Thoracic aorta (tissue), 2 donors: ENCODE data around the gene TNKS2. TPM values are rescaled to one million over a fixed set of nuclear protein-coding genes. Genes with fewer than 3 reads are reported as not detected.
A peak's percentile ranks its signal among the peaks of the same experiment; 100 is the strongest.

Experiments used
- ATAC-seq: fragments of 150-250 bp; one replicate; pipeline ENCODE4 v1.8.0; 2017; ENCODE audit warnings: low read depth; ENCODE audit not compliant: insufficient number of reproducible peaks, low FRiP score
- DNase-seq: peaks from one replicate; pipeline ENCODE4 v3.0.0-alpha.2; 2020; ENCODE audit warnings: low spot score
- H3K27ac ChIP-seq, 2 donors: fragments of 200-600 bp; sonication (generic); 1 replicate in 1 of 2; 2 replicates in 1 of 2; pipeline ENCODE4 v1.5.1; 2016; ENCODE audit warnings: mild to moderate bottlenecking in 2 of 2, moderate library complexity in 2 of 2
- H3K27me3 ChIP-seq: fragments of 200-600 bp; sonication (generic); replicated peaks from 2 replicates; pipeline ENCODE4 v1.6.0; 2016; ENCODE audit warnings: mild to moderate bottlenecking; ENCODE audit not compliant: insufficient read depth
- H3K36me3 ChIP-seq: fragments of 200-600 bp; sonication (generic); one replicate; pipeline ENCODE4 v1.5.1; 2016
- H3K4me1 ChIP-seq, 2 donors: fragments of 200-600 bp; sonication (generic); 1 replicate in 1 of 2; 2 replicates in 1 of 2; pipeline versions ENCODE4 v1.5.1 to v1.6.0; 2016; ENCODE audit warnings: low read depth in 2 of 2, mild to moderate bottlenecking in 1 of 2; ENCODE audit not compliant: control insufficient read depth in 1 of 2
- H3K4me3 ChIP-seq: fragments of 200-600 bp; sonication (generic); 2 replicates; pipeline ENCODE4 v1.5.1; 2016; ENCODE audit warnings: mild to moderate bottlenecking
- H3K9me3 ChIP-seq: fragments of 200-600 bp; sonication (generic); 2 replicates; pipeline ENCODE4 v1.5.1; 2016
- total RNA-seq, 2 donors: library from RNA; depleted of rRNA; stranded (reverse); fragments of >200 nt; gene quantifications; one replicate each; pipeline versions ENCODE4 v1.1.0 to v1.2.3, GENCODE V29; 2016
- TF ChIP-seq, protein P1 (sequence below): fragments of 200-600 bp; sonication (generic); IDR thresholded peaks from one replicate; pipeline ENCODE4 v1.5.1; 2019; ENCODE audit warnings: antibody characterized with exemption

TNKS2 gene
- total RNA-seq, 2 donors from 2014 or later = 45.1 to 73.1 TPM

DNA sequence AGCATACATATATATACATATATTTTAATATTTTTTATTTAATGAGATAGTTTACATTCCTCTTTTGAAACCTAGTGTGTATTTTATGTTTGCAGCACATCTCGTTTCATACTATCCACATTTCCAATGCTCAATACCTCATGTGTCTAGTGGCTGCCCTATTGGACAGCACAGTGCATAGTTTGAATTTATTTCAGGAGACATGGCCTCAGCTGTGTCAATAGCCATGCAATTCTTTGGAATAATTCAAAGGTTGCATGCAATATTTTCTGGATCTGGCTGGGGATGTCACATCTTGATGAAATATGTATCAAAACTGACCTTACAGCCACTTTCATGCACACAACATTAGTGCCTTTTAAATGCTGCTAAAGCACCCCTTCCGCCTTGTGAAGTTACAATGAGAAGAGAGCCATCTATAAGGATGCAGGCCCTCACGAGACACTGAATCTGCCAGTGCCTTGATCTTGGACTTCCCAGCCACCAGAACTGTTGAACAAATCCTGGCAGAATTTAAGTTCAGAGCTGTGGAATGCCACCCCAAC lies 98.1 kb downstream of the TNKS2 start:
- H3K4me3 ChIP-seq = no peak overlapping the region

GRCh38 chr10:91897421-91897820 lies 99.2 kb downstream of the TNKS2 start:
- DNase-seq = no peak
- Histone ChIP-seq H3K27me3 (no peaks in the 10 kb centered on the region), H3K36me3 (no peaks in the 10 kb centered on the region), H3K9me3 (no peaks in the 10 kb centered on the region), H3K4me3 (no peak overlapping the region), H3K4me1 (peaks cover 0 to 8% of the 10 kb centered on the region in 2 donors), H3K27ac (no peak overlapping the region)
- TF ChIP-seq, protein P1, sequence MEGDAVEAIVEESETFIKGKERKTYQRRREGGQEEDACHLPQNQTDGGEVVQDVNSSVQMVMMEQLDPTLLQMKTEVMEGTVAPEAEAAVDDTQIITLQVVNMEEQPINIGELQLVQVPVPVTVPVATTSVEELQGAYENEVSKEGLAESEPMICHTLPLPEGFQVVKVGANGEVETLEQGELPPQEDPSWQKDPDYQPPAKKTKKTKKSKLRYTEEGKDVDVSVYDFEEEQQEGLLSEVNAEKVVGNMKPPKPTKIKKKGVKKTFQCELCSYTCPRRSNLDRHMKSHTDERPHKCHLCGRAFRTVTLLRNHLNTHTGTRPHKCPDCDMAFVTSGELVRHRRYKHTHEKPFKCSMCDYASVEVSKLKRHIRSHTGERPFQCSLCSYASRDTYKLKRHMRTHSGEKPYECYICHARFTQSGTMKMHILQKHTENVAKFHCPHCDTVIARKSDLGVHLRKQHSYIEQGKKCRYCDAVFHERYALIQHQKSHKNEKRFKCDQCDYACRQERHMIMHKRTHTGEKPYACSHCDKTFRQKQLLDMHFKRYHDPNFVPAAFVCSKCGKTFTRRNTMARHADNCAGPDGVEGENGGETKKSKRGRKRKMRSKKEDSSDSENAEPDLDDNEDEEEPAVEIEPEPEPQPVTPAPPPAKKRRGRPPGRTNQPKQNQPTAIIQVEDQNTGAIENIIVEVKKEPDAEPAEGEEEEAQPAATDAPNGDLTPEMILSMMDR = no peak
- no peak for ATAC-seq

More for the DNA sequence above, 98.1 kb downstream of the TNKS2 start:
- Histone ChIP-seq H3K36me3 (no peaks in the 10 kb centered on the region), H3K27ac (no peak overlapping the region), H3K9me3 (no peaks in the 10 kb centered on the region), H3K27me3 (no peaks in the 10 kb centered on the region), H3K4me1 (no peaks in the 10 kb centered on the region)
- DNase-seq (no peak), ATAC-seq (no peak)
- TF ChIP-seq, protein P1 = no peak

- DNase-seq = peak; percentile 43
Observed at GRCh38 chr10:91901784-91902677, 103.8 kb downstream of the TNKS2 start.

GRCh38 chr10:91907033-91907594 lies 108.9 kb downstream of the TNKS2 start:
- Histone ChIP-seq H3K36me3 (no peaks in the 10 kb centered on the region), H3K27me3 (no peaks in the 10 kb centered on the region), H3K27ac (peak overlapping the region in 1 of 2 donors; percentile 86), H3K4me3 (peak overlapping the region; percentile 90), H3K4me1 (peaks cover 5 to 21% of the 10 kb centered on the region in 2 donors), H3K9me3 (no peaks in the 10 kb centered on the region)
- no peak for DNase-seq
- TF ChIP-seq, protein P1 = no peak
- no peak for ATAC-seq

More at GRCh38 chr10:91901784-91902677, 103.8 kb downstream of the TNKS2 start:
- ATAC-seq = peak; percentile 90
- Histone ChIP-seq H3K36me3 (no peaks in the 10 kb centered on the region), H3K27me3 (no peaks in the 10 kb centered on the region), H3K4me1 (peaks cover under 1 to 14% of the 10 kb centered on the region in 2 donors), H3K4me3 (no peak overlapping the region), H3K27ac (peak overlapping the region in 1 of 2 donors; percentile 23), H3K9me3 (no peaks in the 10 kb centered on the region)
- TF ChIP-seq, protein P1 = no peak

DNA sequence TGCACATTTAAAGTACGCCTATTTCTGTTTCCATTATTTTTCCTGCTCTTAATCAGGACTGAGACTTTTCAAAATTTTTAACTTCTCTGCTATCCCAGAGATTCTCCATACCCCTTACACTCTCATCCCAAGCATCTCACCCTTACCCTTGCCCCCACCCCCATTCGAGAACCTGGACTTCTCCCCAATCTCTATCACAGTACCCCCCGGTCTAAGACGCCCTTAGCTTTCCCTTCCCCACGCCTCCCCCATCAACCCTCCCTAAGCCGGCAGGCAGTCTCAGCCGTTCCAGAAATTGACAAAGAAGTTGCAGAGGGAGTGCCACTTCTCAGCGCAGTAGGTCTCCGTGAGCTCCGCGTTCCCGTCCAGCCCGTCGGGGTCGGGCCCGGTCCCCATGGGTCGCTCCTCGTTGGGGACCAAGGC lies 109.7 kb downstream of the TNKS2 start:
- DNase-seq = no peak
- H3K27me3 ChIP-seq = no peaks in the 10 kb centered on the region
- TF ChIP-seq, protein P1 = no peak
- H3K4me1 ChIP-seq = peaks cover 5 to 16% of the 10 kb centered on the region in 2 donors
- peak overlapping the region; percentile 90 for H3K4me3 ChIP-seq
- H3K9me3 ChIP-seq = no peaks in the 10 kb centered on the region
- H3K36me3 ChIP-seq = no peaks in the 10 kb centered on the region
- peak overlapping the region; percentile 76 to 86 for H3K27ac ChIP-seq
- ATAC-seq = no peak
